Heart left ventricle (tissue), 13 donors: Measurements from ENCODE around the gene CNTN5.

ENCODE experiments used
- POLR2A ChIP-seq, 2 donors: fragments of 450-650 bp; IDR thresholded peaks; one replicate each; pipeline ENCODE4 v1.6.1; 2017; ENCODE audit warnings: antibody characterized with exemption in 2 of 2, mild to moderate bottlenecking in 2 of 2, moderate library complexity in 2 of 2
- TF ChIP-seq, protein P1 (sequence below), 12 donors: fragments of 200-600 bp; sonication (generic) in 4 of 12; IDR thresholded peaks; one replicate each; pipeline versions ENCODE4 v1.5.0 to v1.8.0; 2018 to 2022; ENCODE audit warnings: antibody characterized with exemption in 12 of 12, mild to moderate bottlenecking in 5 of 12
- donor health status: ischemic (EF 13 %, LVEDD 7.1; RV severe dilation, severe dysfunction).
- donor health status: DM: no; HTN: yes; CAD: no.
- donor health status: DM: no; HTN: no; CAD: no.
- donor health status: ischemic (EF 25% LVEDD 6.9; RV normal size, moderate dysfunction).
- donor health status: ischemic (EF 25% LVEDD 5.7; RV mildly dilated, moderate dysfunction).
- donor health status: ischemic (EF 35%, LVEDD 5.7; RV mildly dilated, moderate dysfunction).
- donor health status: nonischemic (EF 11% LVEDD 7.7; RV severe dilation, severe dysfunction).
- donor health status: DM: yes; HTN: yes; CAD: no.
- donor health status: PGD.
- donor health status: ischemic (EF 29% LVEDD 5.4; RV normal size, mild dysfunction).
- donor health status: nonischemic (EF 23%, LVEDD 6.1; RV moderate dilation, normal function).

DNA sequence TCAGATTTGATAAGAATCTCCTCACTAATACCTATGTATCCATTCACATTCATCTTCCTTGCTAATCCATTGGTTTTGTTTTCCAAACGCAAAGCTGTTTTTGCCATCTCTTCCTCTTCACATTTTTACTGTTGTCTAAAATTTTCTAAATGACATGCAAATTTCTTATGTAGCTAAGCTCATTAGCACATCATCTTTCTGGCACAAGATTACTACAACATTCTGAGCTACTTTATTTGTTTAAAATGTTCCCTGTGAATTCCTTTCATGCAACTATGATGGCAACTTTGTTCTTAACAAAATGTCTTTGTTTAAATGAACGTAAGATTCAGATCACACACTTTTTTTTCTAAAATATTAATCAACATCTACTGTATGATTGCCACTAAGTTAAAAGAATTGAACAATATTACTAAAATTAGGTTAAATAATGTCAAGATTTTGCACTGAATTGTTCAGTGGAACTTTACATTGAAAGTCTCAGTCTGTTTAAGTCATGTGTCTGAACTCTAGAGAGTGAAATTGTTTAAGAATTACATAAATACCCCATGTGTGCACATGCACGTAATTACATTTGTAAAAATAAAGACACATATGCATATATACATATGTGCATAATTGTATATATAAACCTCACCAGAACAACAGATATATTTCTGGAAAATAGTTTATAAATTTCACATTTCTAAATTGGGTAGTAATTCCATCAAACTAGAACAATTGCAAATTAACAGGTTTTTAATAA, 688.4 kb downstream of the CNTN5 start:
- TF ChIP-seq, protein P1, sequence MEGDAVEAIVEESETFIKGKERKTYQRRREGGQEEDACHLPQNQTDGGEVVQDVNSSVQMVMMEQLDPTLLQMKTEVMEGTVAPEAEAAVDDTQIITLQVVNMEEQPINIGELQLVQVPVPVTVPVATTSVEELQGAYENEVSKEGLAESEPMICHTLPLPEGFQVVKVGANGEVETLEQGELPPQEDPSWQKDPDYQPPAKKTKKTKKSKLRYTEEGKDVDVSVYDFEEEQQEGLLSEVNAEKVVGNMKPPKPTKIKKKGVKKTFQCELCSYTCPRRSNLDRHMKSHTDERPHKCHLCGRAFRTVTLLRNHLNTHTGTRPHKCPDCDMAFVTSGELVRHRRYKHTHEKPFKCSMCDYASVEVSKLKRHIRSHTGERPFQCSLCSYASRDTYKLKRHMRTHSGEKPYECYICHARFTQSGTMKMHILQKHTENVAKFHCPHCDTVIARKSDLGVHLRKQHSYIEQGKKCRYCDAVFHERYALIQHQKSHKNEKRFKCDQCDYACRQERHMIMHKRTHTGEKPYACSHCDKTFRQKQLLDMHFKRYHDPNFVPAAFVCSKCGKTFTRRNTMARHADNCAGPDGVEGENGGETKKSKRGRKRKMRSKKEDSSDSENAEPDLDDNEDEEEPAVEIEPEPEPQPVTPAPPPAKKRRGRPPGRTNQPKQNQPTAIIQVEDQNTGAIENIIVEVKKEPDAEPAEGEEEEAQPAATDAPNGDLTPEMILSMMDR (IDR thresholded peaks at IDR 0.05), result no peak
- no peak for TF ChIP-seq POLR2A (IDR thresholded peaks at IDR 0.05)
